GM12878 (cell line): Measurements from ENCODE around the gene ZNF484.
"Not testable (repeated sequence)": the region's sequence is repeated elsewhere in the genome, so short reads cannot be mapped to it uniquely, and the experiment has no call there.

Source experiments
- EP300 ChIP-seq, 2 experiments: fragments of 150-350 bp in 1 of 2; IDR thresholded peaks; 2 replicates each; pipeline ENCODE4 v1.6.1; 2011 to 2012; ENCODE audit warnings: low read depth in 2 of 2, low read length in 2 of 2, borderline replicate concordance in 1 of 2, improper control_type of control experiment in 1 of 2, inconsistent platforms in 1 of 2; ENCODE audit not compliant: control insufficient read depth in 1 of 2
- POLR2A ChIP-seq: IDR thresholded peaks from 2 replicates; pipeline ENCODE4 v1.6.1; 2011; ENCODE audit warnings: low read depth, mild to moderate bottlenecking, low read length
- TF ChIP-seq, protein P1 (sequence below): IDR thresholded peaks from 2 replicates; pipeline ENCODE4 v1.6.1; 2011; ENCODE audit warnings: mild to moderate bottlenecking, low read depth, low read length, moderate library complexity; ENCODE audit not compliant: insufficient replicate concordance
- TF ChIP-seq, protein P2 (sequence below), 3 experiments: IDR thresholded peaks in 2 of 3; conservative IDR thresholded peaks in 1 of 3; 2 replicates each; pipeline ENCODE4 v1.5.1; 2011; ENCODE audit warnings: low read depth in 3 of 3, low read length in 3 of 3, mild to moderate bottlenecking in 3 of 3, control low read depth in 2 of 3, moderate library complexity in 2 of 3, inconsistent platforms in 1 of 3, mixed read lengths in 1 of 3; ENCODE audit not compliant: control insufficient read depth in 2 of 3, insufficient read depth in 1 of 3; ENCODE audit errors: extremely low read depth in 1 of 3

GRCh38 chr9:92893916-92894610 is 16.2 kb upstream of the ZNF484 start:
- not testable (repeated sequence) for TF ChIP-seq EP300 (IDR thresholded peaks at IDR 0.05; ENCODE audit: borderline replicate concordance in 1 of 2, control insufficient read depth in 1 of 2, low read depth in 2 of 2, low read length in 2 of 2); POLR2A
- TF ChIP-seq, protein P1, sequence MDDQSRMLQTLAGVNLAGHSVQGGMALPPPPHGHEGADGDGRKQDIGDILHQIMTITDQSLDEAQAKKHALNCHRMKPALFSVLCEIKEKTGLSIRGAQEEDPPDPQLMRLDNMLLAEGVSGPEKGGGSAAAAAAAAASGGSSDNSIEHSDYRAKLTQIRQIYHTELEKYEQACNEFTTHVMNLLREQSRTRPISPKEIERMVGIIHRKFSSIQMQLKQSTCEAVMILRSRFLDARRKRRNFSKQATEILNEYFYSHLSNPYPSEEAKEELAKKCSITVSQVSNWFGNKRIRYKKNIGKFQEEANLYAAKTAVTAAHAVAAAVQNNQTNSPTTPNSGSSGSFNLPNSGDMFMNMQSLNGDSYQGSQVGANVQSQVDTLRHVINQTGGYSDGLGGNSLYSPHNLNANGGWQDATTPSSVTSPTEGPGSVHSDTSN: not testable (repeated sequence)
- TF ChIP-seq, protein P2, sequence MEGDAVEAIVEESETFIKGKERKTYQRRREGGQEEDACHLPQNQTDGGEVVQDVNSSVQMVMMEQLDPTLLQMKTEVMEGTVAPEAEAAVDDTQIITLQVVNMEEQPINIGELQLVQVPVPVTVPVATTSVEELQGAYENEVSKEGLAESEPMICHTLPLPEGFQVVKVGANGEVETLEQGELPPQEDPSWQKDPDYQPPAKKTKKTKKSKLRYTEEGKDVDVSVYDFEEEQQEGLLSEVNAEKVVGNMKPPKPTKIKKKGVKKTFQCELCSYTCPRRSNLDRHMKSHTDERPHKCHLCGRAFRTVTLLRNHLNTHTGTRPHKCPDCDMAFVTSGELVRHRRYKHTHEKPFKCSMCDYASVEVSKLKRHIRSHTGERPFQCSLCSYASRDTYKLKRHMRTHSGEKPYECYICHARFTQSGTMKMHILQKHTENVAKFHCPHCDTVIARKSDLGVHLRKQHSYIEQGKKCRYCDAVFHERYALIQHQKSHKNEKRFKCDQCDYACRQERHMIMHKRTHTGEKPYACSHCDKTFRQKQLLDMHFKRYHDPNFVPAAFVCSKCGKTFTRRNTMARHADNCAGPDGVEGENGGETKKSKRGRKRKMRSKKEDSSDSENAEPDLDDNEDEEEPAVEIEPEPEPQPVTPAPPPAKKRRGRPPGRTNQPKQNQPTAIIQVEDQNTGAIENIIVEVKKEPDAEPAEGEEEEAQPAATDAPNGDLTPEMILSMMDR (IDR thresholded peaks at IDR 0.05 in 2 of 3, conservative IDR thresholded peaks at IDR 0.05 in 1 of 3; ENCODE audit: control insufficient read depth in 2 of 3, extremely low read depth in 1 of 3, insufficient read depth in 1 of 3, low read depth in 3 of 3, low read length in 3 of 3): not testable (repeated sequence)
